ENCODE data around the gene CLCF1. TPM values are rescaled to one million over a fixed set of nuclear protein-coding genes. Genes with fewer than 3 reads are reported as not detected.

CLCF1 gene
- total RNA-seq, 1 donor: 0.81 TPM

- DNase-seq (ENCODE audit: low read depth in 2 of 3, low spot score in 2 of 3): no peak
Measured at GRCh38 chr11:67376063-67376820, 2.8 kb upstream of the CLCF1 start.

GRCh38 chr11:67375320-67376055, 2.1 kb upstream of the CLCF1 start:
- no peak for DNase-seq (ENCODE audit: low read depth in 2 of 3, low spot score in 2 of 3)

- no peak for DNase-seq (ENCODE audit: low read depth in 2 of 3, low spot score in 2 of 3)
Measured at GRCh38 chr11:67374571-67375281, 1.3 kb upstream of the CLCF1 start.

GRCh38 chr11:67373648-67374570, 511 bp upstream of the CLCF1 start:
- DNase-seq (ENCODE audit: low read depth in 2 of 3, low spot score in 2 of 3): peak in 1 of 3 donors; percentile 67

- no peak for DNase-seq (ENCODE audit: low read depth in 2 of 3, low spot score in 2 of 3)
Measured at GRCh38 chr11:67372321-67372992, 941 bp downstream of the CLCF1 start.

GRCh38 chr11:67371911-67372320, 1.5 kb downstream of the CLCF1 start:
- DNase-seq (ENCODE audit: low read depth in 2 of 3, low spot score in 2 of 3): no peak

- peak in 1 of 3 donors; percentile 67 for DNase-seq (ENCODE audit: low read depth in 2 of 3, low spot score in 2 of 3)
Measured at GRCh38 chr11:67371189-67371910, 2.0 kb downstream of the CLCF1 start.

- no peak for DNase-seq (ENCODE audit: low read depth in 2 of 3, low spot score in 2 of 3)
Measured at GRCh38 chr11:67370351-67371076, 2.9 kb downstream of the CLCF1 start.

- DNase-seq (ENCODE audit: low read depth in 2 of 3, low spot score in 2 of 3): no peak
Measured at GRCh38 chr11:67369801-67370284, 3.6 kb downstream of the CLCF1 start.

- no peak for DNase-seq (ENCODE audit: low read depth in 2 of 3, low spot score in 2 of 3)
Measured at GRCh38 chr11:67369275-67369674, 4.1 kb downstream of the CLCF1 start.

- DNase-seq (ENCODE audit: low read depth in 2 of 3, low spot score in 2 of 3): peak in 2 of 3 donors; percentile 58 to 74
Measured at GRCh38 chr11:67368621-67369020, 4.8 kb downstream of the CLCF1 start.

- no peak for DNase-seq (ENCODE audit: low read depth in 2 of 3, low spot score in 2 of 3)
Measured at GRCh38 chr11:67367761-67368227, 5.6 kb downstream of the CLCF1 start.

GRCh38 chr11:67366961-67367760, 6.2 kb downstream of the CLCF1 start:
- DNase-seq (ENCODE audit: low read depth in 2 of 3, low spot score in 2 of 3): no peak

GRCh38 chr11:67366546-67366945, 6.9 kb downstream of the CLCF1 start:
- no peak for DNase-seq (ENCODE audit: low read depth in 2 of 3, low spot score in 2 of 3)

- DNase-seq (ENCODE audit: low read depth in 2 of 3, low spot score in 2 of 3): no peak
Measured at GRCh38 chr11:67365736-67366444, 7.5 kb downstream of the CLCF1 start.

- no peak for DNase-seq (ENCODE audit: low read depth in 2 of 3, low spot score in 2 of 3)
Measured at GRCh38 chr11:67364783-67365722, 8.3 kb downstream of the CLCF1 start.

Measured in hematopoietic multipotent progenitor cell (in vitro differentiated cells).